SKM-1 (cell line): ENCODE results near the gene DCTN3.

ENCODE experiments used
- DNase-seq: peaks from one replicate; lab custom pipeline; 2025; ENCODE audit not compliant: unreplicated experiment; lab: John Stamatoyannopoulos, UW

Gene DCTN3

GRCh38 chr9:34591248-34591916 is 28.9 kb downstream of the DCTN3 start:
- no peak for DNase-seq

DNA sequence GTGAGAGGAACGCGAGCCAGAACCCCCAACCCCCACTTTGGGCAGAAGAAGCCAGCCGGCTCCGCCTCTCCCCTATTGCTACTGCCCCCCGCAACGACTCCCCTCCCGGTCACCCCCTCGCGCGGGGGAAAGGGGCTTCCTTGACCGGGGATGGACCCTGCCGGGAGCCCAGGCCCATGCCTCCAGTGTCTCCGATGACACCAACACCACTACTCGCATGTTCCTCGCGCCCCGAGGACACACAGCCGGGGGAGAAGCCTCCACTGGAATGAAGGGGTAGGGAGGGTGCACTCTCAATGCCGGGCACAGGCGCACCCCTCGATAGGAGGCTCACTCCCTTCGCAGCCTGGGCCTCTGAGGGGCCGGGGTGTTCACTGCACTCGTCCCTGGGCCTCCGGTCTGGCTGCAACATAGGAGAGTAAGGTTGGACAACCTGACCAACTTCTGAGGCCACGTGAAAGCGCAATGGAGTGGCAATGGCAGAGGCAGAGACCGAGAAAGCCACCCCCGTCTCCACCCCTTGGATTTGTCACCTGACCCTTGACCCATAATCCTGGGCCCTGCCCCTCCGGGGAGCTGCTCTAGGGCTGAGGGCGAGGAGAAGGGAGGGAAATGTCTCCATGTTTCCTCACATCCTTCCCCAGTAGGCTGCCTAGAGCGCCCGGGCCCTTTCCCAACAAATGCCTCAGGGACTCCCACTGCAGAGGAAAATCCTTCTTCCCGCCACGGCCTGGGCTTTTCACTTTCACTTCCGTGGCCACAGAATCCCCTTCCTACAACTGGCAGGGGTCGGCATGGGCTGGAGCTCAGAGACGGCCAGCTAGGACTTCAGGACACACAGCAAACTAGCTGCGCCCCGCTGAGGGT is 29.7 kb downstream of the DCTN3 start:
- no peak for DNase-seq

GRCh38 chr9:34589636-34590380 is 30.5 kb downstream of the DCTN3 start, which contains the start of gene CNTFR:
TSS of gene CNTFR (minus strand) at chr9:34589724. CDS start at chr9:34568981, 20,743 bp downstream.
- no peak for DNase-seq

DNA sequence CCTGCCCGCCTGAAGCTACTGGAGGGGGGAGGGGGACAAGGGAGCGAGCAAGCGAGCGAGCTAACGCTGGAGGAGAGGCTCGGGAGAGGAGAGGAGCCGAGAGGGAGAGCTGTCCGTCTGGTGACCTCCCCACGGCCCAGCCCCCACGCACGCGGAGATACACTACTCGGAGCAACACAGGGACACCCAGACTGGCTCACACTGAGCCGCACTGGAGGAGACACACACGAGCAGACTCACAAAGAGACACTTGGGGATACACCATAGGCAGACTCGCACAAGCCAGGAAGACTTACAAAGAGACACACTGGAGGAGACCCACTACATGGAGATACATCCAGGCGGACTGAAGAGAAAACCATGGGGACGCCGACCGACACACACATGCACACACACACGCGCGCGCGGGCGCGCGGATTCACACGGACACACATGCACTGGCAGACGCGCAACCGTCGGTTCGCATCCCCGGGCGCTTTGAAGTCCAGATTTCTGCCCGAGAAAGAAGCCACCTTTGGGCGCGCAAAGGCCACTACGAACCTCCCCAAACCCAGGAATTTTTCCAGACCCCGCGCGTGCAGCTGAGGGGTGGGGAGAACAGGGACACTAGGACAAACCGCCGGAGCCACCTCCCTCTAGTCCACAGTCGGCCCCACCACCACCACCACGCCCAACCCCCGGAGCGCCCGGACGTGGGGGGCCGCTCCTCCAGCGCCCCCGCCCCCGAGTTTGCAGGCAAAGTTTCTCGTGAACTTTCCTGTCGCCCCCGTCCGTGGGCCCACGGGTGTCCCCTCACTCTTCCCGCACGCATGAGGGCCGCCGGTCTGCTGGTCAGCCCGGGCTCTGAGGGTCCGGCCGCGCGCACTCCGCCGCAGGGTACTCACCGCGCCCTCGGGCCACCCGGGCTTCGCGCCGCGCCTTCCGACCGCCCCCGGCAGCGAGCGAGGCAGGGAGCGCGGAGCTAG is 31.3 kb downstream of the DCTN3 start:
- no peak for DNase-seq

GRCh38 chr9:34587271-34587670 is 33.0 kb downstream of the DCTN3 start:
- DNase-seq: no peak

DNA sequence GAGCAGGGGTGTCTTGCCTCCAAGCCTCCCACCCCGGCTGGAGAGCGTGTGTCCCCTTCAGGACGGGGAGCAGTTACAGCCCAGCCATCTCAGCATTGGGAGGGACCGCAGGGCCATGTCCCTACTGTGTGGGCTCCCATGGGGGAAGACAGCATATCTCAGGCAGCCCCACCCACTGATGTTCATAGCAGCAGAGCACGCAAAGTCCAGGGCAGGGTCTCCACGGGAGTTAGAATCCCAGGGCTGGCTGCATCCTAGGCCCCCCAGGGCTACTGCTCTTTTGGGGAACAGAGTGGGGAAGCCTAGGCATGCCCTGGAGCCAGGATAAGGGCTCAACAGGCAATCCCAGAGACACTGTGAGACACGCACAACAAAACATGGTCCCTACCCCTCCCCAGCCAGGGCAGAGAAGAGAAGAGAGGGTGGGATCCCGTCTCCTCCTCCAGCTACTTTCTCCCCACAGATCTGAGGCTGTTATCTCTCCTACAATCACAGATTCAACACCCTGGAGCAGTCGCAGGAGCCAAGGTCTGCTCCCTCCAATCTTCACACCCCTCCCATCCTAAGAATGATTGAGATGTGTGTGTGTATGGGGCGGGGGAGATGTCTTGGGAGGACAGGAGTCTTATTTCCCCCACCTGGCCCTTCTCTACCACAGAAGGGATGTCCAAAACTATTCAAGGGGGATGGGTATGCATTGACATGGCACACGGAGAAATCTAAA is 34.2 kb downstream of the DCTN3 start:
- DNase-seq: no peak

DNA sequence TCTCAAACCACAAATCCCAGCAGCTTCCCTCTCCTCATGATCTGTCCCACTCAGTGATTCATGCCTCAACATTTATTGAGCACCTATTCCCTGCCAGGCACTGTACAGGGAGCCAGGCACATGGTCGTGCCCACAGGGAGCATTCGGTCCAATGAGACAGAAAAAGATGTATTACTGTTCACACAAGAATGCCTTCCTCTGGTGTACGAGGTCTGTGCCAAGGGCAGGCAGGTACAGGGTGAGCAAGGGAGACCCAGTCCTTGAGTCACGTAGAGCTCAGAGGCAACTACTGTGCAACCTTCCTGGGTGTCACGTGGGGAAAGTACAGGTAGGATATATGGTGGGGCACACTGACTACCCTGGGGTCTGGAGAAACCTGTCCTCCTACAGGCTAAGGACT is 35.3 kb downstream of the DCTN3 start:
- DNase-seq: no peak

DNA sequence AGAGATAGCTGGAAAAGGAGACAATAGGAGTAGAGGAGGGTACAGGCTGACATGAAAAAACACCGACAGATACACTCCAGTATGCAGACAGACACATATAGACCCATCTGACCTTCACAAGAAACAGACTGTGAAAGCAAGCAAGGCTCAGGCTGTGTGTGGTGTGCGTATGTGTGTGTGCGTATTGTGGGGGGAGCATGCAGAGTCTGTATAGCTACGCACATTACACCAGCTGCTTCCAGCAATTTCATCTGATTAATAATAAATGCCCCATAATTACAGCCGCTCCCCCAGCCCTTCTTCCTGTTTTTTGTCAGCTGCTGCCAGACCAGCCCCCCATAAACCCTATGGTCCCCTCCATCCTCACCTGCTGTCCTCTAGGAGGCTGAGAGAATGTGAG is 37.5 kb downstream of the DCTN3 start:
- DNase-seq: no peak

DNA sequence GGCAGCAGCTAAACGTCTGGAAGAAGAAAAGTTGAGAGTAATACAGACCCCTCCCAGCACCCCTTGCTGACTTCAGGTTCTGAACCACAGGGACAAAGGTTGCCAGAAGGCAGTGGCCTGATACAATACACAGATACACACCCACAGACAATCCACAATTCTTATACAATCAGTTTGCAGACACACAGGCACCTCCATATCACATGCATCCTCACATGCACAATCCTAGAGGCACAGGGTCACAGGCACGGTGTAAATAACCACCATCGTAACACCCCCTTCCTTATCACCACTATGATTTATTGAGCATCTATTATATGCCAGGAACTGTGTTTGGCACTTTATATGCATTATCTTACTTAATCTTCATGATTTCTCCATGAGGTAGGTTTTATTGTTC is 39.0 kb downstream of the DCTN3 start:
- DNase-seq: no peak

DNA sequence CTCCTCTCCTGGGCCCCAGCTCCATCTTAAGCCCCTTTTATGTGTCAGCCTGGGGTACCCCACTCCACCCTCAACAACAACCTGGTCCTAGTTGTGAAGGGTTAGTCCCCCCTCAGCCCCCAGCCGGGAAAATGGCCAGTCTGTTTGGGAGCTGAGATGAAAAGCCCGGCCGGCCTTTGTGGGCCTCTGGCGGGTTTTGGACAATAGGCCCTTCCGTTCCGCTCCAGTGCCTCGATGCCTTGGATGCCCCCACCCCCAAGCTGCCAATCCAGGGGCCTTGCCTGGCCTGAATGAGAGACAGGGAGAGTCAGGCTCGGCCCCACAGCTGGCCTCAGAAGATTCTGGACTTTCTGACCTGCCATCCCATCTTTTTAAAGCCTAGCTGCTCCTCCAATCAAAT is 39.9 kb downstream of the DCTN3 start:
- no peak for DNase-seq

DNA sequence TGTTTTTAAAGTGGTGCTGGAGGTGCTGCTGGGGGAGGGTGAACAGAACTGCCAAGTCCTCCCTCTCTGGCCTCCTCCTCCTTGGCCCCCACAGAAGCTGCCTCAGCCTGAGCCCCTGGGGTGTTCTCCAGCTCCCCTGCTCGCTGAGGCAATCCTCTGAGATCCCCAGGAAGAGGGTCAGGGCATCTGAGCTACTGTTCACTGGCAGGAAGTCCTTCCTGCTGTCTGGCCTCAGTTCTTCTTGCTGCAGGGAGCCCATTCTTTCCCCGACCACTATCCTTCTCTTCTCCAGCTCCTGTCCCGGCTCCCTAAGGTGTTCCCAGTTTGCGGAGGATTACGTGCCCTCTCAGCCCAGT is 40.5 kb downstream of the DCTN3 start:
- no peak for DNase-seq

- no peak for DNase-seq
These were observed 41.0 kb downstream of the DCTN3 start for GRCh38 chr9:34579104-34579807.

DNA sequence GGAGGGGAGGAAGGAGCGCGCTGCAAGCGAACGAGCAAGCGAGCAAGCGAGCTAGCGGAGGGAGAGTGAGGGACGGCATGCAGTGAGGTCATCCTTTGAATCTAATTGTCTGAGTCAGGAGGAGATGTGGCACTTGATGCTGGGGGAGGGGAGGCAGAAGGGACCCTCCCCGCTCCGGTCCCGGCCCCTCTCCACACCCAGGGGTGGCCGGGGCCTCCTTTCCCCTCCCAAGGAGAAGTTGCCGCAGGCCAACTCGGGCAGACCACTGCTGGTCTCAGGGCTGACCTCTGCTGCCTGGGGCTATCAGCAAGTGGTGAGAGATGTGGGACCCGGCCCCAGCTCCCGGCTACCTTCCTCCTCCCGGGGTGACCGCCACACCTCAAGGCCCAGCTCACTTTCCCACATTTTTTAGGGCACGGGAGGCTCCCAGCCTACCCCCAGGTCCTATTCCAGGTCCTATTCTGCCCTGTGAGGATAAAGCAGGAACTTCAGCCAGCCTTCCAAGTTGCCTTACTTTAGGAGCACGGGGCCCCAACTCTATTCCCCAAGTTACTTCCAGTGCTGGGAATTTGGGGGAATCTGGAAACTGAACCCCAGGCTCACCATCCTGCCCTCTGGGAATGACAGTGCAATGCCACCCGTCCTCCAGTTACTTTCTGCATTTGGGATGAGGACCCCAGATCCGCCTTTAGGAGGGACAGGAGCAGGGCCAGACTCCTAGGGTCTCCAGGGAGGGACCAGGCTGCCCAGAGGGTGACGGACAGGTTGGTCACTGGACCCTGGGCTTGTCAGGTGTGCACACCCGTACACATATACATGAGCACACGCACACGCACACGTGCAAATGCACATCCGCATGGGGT is 41.8 kb downstream of the DCTN3 start:
- DNase-seq: no peak

- no peak for DNase-seq
These were observed 42.7 kb downstream of the DCTN3 start for GRCh38 chr9:34577400-34578240.

DNA sequence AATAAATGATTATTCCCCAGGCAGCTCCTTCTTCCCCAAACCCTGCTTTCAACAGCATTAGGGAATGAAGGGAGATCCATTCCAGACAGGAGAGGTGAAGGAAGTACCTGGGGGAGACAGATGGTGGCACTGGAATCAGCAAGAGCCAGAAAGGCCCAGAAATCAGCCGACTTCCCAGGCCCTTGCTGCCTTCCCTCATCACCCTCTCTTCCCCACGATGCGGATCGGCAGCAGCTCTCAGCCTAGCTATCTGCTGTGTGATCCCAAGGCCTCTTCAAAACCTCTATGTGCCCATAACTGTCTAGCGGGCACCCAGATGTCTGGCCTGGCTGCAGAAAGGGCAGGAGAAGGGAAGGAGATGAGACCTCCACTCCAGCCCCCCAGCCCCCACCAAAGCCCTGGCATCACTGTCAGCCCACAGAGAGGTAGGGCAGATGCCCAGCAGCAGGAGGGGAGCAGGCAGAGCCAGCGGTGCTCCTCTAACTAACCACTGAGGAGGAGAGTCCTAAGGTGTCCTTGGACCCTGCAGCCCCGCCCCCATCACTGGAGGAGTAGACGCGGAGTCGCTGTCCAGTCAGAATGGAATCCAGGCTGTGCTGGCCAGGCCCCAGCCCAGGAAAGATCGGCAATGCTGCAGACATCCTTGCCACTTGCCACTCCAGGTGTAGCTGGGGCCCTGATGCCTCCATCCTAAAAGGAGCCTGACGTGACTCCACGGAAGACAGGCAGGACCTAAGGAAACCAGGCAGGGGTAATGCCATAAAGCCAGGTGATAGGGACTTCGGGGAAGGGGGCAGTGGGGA is 43.5 kb downstream of the DCTN3 start:
- no peak for DNase-seq

DNA sequence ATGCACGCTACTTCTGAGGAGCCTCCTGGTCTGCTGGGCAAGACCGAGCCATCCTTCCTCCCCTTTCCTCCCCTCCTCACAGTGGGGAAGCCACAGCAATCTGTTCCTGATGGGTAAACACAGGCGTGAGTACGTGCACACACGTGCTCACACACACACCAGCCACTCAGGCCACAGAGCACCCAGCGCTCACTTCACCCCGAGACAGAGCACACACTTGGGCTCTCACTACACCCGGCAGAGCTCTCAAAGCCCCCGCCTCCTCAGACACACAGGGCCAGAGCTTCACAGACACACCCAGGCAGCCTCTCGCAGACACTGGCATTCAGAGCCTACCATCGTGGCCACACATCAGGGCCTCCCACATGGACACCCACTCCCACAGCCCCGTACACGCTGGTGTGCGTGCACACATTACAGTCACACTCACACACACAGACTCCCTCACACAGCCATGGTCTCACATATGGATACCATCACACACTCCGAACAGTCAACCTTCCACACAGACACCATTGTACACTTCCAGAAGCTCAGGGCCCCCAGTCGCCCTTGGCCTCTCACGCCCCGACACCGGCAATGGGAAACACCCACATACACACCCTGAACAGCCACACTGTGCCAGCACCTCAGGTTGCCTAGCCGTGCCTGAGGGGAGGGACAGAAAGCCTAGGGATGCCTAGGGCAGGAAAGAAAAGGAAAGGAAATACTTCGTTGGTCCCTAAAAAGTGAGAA is 44.3 kb downstream of the DCTN3 start:
- DNase-seq: no peak
